GM19438 (cell line): Measurements from ENCODE around the gene ST14.

Experiments used
- ATAC-seq: cut with Tn5 transposase; IDR thresholded peaks from one replicate; pipeline ENCODE4 v1.9.1; 2021; ENCODE audit warnings: low read depth; ENCODE audit not compliant: unreplicated experiment

The ST14 gene

GRCh38 chr11:130202818-130203689 is 43.5 kb downstream of the ST14 start:
- no peak for ATAC-seq

- ATAC-seq = no peak
Observed at GRCh38 chr11:130203766-130204702, 44.5 kb downstream of the ST14 start.

- ATAC-seq = no peak
Observed at GRCh38 chr11:130204703-130205095, 45.1 kb downstream of the ST14 start.

GRCh38 chr11:130206141-130206540 is 46.6 kb downstream of the ST14 start:
- no peak for ATAC-seq

- ATAC-seq = no peak
Observed at GRCh38 chr11:130208241-130209127, 48.9 kb downstream of the ST14 start.

- no peak for ATAC-seq
Observed at GRCh38 chr11:130209128-130209932, 49.7 kb downstream of the ST14 start.

- no peak for ATAC-seq
Observed at GRCh38 chr11:130209954-130210854, 50.6 kb downstream of the ST14 start.

GRCh38 chr11:130211144-130211543 is 51.6 kb downstream of the ST14 start:
- ATAC-seq = no peak

- ATAC-seq = no peak
Observed at GRCh38 chr11:130211781-130212401, 52.3 kb downstream of the ST14 start.

GRCh38 chr11:130212431-130212961 is 52.9 kb downstream of the ST14 start:
- ATAC-seq = no peak

GRCh38 chr11:130213143-130213978 is 53.8 kb downstream of the ST14 start:
- ATAC-seq = peak; percentile 91

GRCh38 chr11:130213979-130214281 is 54.3 kb downstream of the ST14 start:
- ATAC-seq = no peak

- ATAC-seq = no peak
Observed at GRCh38 chr11:130214861-130215530, 55.4 kb downstream of the ST14 start.

- ATAC-seq = no peak
Observed at GRCh38 chr11:130215531-130216220, 56.1 kb downstream of the ST14 start.

- ATAC-seq = no peak
Observed at GRCh38 chr11:130216221-130216550, 56.6 kb downstream of the ST14 start.

GRCh38 chr11:130216591-130217132 is 57.1 kb downstream of the ST14 start:
- ATAC-seq = no peak
